ENCODE data around the gene ANO1.
"Not testable (repeated sequence)": the region's sequence is repeated elsewhere in the genome, so short reads cannot be mapped to it uniquely, and the experiment has no call there.

Gene ANO1

GRCh38 chr11:70033711-70034070 is 44.4 kb upstream of the ANO1 start:
- no peak overlapping the region for H3K27ac ChIP-seq
- H3K4me3 ChIP-seq, result no peak overlapping the region
- DNase-seq (ENCODE audit: low read depth, low spot score), result no peak
- H3K9me3 ChIP-seq (ENCODE audit: low read depth, low read length), result no peaks in the 10 kb centered on the region
- TF ChIP-seq FOXP2 (optimal IDR thresholded peaks at IDR 0.05; ENCODE audit: control extremely low read depth, extremely low read length, insufficient read depth), result no peak
- TF ChIP-seq POLR2AphosphoS5 (IDR thresholded peaks at IDR 0.05; ENCODE audit: borderline replicate concordance, low read depth, low read length), result no peak
- no peak for TF ChIP-seq EZH2 (IDR thresholded peaks at IDR 0.05)
- H3K9ac ChIP-seq (ENCODE audit: insufficient read length), result no peak overlapping the region
- H3K36me3 ChIP-seq (ENCODE audit: insufficient read depth, low read length), result no peaks in the 10 kb centered on the region

- no peak for DNase-seq (ENCODE audit: low read depth, low spot score)
- no peak overlapping the region for H3K9ac ChIP-seq (ENCODE audit: insufficient read length)
- no peak for TF ChIP-seq EZH2 (IDR thresholded peaks at IDR 0.05)
- no peak for TF ChIP-seq POLR2AphosphoS5 (IDR thresholded peaks at IDR 0.05; ENCODE audit: borderline replicate concordance, low read depth, low read length)
- no peak for TF ChIP-seq FOXP2 (optimal IDR thresholded peaks at IDR 0.05; ENCODE audit: control extremely low read depth, extremely low read length, insufficient read depth)
These were observed 43.3 kb upstream of the ANO1 start for GRCh38 chr11:70034740-70035365.

GRCh38 chr11:70035665-70036064 is 42.5 kb upstream of the ANO1 start:
- DNase-seq (ENCODE audit: low read depth, low spot score); H3K9ac ChIP-seq (ENCODE audit: insufficient read length); H3K36me3 ChIP-seq (ENCODE audit: insufficient read depth, low read length); H3K9me3 ChIP-seq (ENCODE audit: low read depth, low read length); H3K4me3 ChIP-seq; H3K27ac ChIP-seq: not testable (repeated sequence)

More at GRCh38 chr11:70034740-70035365, 43.3 kb upstream of the ANO1 start:
- Histone ChIP-seq H3K27ac (no peak overlapping the region), H3K36me3 (ENCODE audit: insufficient read depth, low read length) (no peaks in the 10 kb centered on the region), H3K4me3 (no peak overlapping the region), H3K9me3 (ENCODE audit: low read depth, low read length) (no peaks in the 10 kb centered on the region)

- Histone ChIP-seq H3K27ac (no peak overlapping the region), H3K36me3 (ENCODE audit: insufficient read depth, low read length) (no peaks in the 10 kb centered on the region), H3K9ac (ENCODE audit: insufficient read length) (no peak overlapping the region), H3K9me3 (ENCODE audit: low read depth, low read length) (no peaks in the 10 kb centered on the region), H3K4me3 (no peak overlapping the region)
- TF ChIP-seq POLR2AphosphoS5 (IDR thresholded peaks at IDR 0.05; ENCODE audit: borderline replicate concordance, low read depth, low read length), result no peak
- no peak for TF ChIP-seq FOXP2 (optimal IDR thresholded peaks at IDR 0.05; ENCODE audit: control extremely low read depth, extremely low read length, insufficient read depth)
- DNase-seq (ENCODE audit: low read depth, low spot score), result no peak
These were observed 40.9 kb upstream of the ANO1 start for GRCh38 chr11:70036971-70037882.

GRCh38 chr11:70038034-70038834 is 39.9 kb upstream of the ANO1 start:
- no peak for DNase-seq (ENCODE audit: low read depth, low spot score)
- no peaks in the 10 kb centered on the region for H3K36me3 ChIP-seq (ENCODE audit: insufficient read depth, low read length)
- H3K4me3 ChIP-seq, result no peak overlapping the region
- no peak overlapping the region for H3K9ac ChIP-seq (ENCODE audit: insufficient read length)
- no peaks in the 10 kb centered on the region for H3K9me3 ChIP-seq (ENCODE audit: low read depth, low read length)
- no peak overlapping the region for H3K27ac ChIP-seq
- TF ChIP-seq FOXP2 (optimal IDR thresholded peaks at IDR 0.05; ENCODE audit: control extremely low read depth, extremely low read length, insufficient read depth), result no peak
- no peak for TF ChIP-seq EZH2 (IDR thresholded peaks at IDR 0.05)
- TF ChIP-seq POLR2AphosphoS5 (IDR thresholded peaks at IDR 0.05; ENCODE audit: borderline replicate concordance, low read depth, low read length), result no peak

GRCh38 chr11:70040452-70040851 is 37.7 kb upstream of the ANO1 start:
- Histone ChIP-seq H3K36me3 (ENCODE audit: insufficient read depth, low read length) (no peaks in the 10 kb centered on the region), H3K9ac (ENCODE audit: insufficient read length) (no peak overlapping the region), H3K4me3 (no peak overlapping the region), H3K27ac (no peak overlapping the region), H3K9me3 (ENCODE audit: low read depth, low read length) (0 out of 2 replicates have a peak, but pooled peaks cover 3% of the 10 kb centered on the region)
- TF ChIP-seq EZH2 (IDR thresholded peaks at IDR 0.05) (no peak), POLR2AphosphoS5 (IDR thresholded peaks at IDR 0.05; ENCODE audit: borderline replicate concordance, low read depth, low read length) (no peak), FOXP2 (optimal IDR thresholded peaks at IDR 0.05; ENCODE audit: control extremely low read depth, extremely low read length, insufficient read depth) (no peak)
- no peak for DNase-seq (ENCODE audit: low read depth, low spot score)

DNA sequence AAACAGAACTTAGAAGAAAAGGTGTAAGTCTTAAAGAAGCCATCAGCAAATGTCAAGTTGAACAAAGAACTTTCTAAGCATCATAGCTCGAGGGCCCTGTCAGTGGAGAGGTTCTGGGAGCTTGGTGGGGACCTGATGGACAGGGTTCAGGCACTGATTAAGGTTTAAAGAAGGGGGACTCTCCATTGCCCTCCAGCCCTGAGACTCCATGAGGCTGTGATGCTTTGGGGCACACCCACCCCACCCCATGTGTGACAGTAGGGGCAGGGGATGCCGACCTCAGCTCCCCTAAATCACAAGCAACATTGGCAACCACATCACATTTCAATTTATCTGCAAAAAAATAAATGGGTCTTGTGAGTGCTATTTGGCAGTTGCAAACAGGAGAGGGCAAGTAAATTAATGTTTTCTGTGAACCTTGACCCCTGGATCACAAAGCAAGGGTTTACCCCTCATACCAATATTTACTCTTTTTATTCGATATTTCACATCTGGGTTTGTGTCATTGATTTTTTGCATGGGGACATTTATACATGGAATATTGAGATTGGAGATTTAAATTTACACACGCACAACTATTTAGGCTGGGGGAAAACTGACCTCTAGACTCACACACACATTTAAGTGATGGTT is 37.1 kb upstream of the ANO1 start:
- H3K9me3 ChIP-seq (ENCODE audit: low read depth, low read length), result 0 out of 2 replicates have a peak, but pooled peaks cover 3% of the 10 kb centered on the region

DNA sequence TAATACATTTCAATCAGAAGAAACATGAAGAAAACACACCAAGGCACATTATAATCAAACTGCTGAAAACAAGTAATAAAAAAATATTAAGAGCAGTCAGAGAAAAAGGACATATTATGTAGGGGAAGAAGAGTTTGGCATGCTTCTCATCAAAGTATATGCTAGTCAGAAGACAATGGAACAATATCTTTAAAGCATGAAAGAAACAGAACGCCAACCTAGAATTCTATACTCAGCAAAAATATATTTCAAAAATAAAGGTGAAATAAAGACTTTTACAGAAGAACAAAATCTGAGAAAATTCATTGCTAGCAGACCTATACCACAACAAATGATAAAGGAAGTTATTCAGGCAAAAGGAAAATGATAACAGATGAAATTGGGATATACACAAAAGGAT is 34.6 kb upstream of the ANO1 start:
- Histone ChIP-seq H3K27ac (no peak overlapping the region), H3K9me3 (ENCODE audit: low read depth, low read length) (0 out of 2 replicates have a peak, but pooled peaks cover 3% of the 10 kb centered on the region), H3K9ac (ENCODE audit: insufficient read length) (no peak overlapping the region), H3K4me3 (no peak overlapping the region), H3K36me3 (ENCODE audit: insufficient read depth, low read length) (no peaks in the 10 kb centered on the region)
- DNase-seq (ENCODE audit: low read depth, low spot score), result no peak
- TF ChIP-seq POLR2AphosphoS5 (IDR thresholded peaks at IDR 0.05; ENCODE audit: borderline replicate concordance, low read depth, low read length), result no peak
- no peak for TF ChIP-seq EZH2 (IDR thresholded peaks at IDR 0.05)

More for the DNA sequence above, 37.1 kb upstream of the ANO1 start:
- no peak overlapping the region for H3K27ac ChIP-seq
- H3K9ac ChIP-seq (ENCODE audit: insufficient read length), result no peak overlapping the region
- no peak overlapping the region for H3K4me3 ChIP-seq
- no peak for DNase-seq (ENCODE audit: low read depth, low spot score)
- no peak for TF ChIP-seq FOXP2 (optimal IDR thresholded peaks at IDR 0.05; ENCODE audit: control extremely low read depth, extremely low read length, insufficient read depth)
- no peak for TF ChIP-seq POLR2AphosphoS5 (IDR thresholded peaks at IDR 0.05; ENCODE audit: borderline replicate concordance, low read depth, low read length)
- TF ChIP-seq EZH2 (IDR thresholded peaks at IDR 0.05), result no peak
- no peaks in the 10 kb centered on the region for H3K36me3 ChIP-seq (ENCODE audit: insufficient read depth, low read length)

Measured in SK-N-MC (cell line).